ENCODE measurements around the gene CNTN4.

DNA sequence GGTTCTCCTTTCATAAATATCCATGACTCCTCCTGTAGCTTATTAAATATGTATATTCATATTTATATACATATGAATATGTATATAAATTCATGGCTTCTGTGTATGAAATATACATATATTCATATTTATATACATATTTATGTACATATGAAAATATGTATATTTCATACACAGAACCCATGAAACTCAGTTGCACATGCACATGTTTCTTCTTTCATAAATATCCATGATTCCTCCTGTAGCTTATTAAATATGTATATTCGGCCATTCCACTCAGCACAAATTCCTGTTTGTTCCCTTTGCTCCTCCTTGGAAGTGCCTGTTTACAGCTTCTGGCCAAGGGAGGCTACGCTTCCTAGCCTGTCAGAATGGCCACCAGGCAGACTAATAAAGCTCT is 789.9 kb downstream of the CNTN4 start:
- TF ChIP-seq, protein P1, sequence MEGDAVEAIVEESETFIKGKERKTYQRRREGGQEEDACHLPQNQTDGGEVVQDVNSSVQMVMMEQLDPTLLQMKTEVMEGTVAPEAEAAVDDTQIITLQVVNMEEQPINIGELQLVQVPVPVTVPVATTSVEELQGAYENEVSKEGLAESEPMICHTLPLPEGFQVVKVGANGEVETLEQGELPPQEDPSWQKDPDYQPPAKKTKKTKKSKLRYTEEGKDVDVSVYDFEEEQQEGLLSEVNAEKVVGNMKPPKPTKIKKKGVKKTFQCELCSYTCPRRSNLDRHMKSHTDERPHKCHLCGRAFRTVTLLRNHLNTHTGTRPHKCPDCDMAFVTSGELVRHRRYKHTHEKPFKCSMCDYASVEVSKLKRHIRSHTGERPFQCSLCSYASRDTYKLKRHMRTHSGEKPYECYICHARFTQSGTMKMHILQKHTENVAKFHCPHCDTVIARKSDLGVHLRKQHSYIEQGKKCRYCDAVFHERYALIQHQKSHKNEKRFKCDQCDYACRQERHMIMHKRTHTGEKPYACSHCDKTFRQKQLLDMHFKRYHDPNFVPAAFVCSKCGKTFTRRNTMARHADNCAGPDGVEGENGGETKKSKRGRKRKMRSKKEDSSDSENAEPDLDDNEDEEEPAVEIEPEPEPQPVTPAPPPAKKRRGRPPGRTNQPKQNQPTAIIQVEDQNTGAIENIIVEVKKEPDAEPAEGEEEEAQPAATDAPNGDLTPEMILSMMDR (IDR thresholded peaks at IDR 0.05), result no peak
- no peak for TF ChIP-seq POLR2A (IDR thresholded peaks at IDR 0.05)
